Astrocyte (in vitro differentiated cells and primary cell): ENCODE measurements around the gene CD3E.

Experiments
- CTCF ChIP-seq: IDR thresholded peaks from 2 replicates; pipeline ENCODE4 v1.5.1; 2011; ENCODE audit warnings: low read depth, mild to moderate bottlenecking, inconsistent platforms, low read length, moderate library complexity; ENCODE audit not compliant: insufficient read depth
- EZH2 ChIP-seq: IDR thresholded peaks from 2 replicates; pipeline ENCODE4 v1.6.1; 2012; ENCODE audit warnings: mild to moderate bottlenecking, low read length, inconsistent platforms; ENCODE audit not compliant: insufficient read depth

- TF ChIP-seq CTCF (no peak), EZH2 (no peak)
Observed at GRCh38 chr11:118339281-118339961, 34.9 kb downstream of the CD3E start.
